ENCODE data around the gene BANK1. TPM values are rescaled to one million over a fixed set of nuclear protein-coding genes. Genes with fewer than 3 reads are reported as not detected.

BANK1 gene
- polyA plus RNA-seq, 1 donor = 0.63 TPM

DNA sequence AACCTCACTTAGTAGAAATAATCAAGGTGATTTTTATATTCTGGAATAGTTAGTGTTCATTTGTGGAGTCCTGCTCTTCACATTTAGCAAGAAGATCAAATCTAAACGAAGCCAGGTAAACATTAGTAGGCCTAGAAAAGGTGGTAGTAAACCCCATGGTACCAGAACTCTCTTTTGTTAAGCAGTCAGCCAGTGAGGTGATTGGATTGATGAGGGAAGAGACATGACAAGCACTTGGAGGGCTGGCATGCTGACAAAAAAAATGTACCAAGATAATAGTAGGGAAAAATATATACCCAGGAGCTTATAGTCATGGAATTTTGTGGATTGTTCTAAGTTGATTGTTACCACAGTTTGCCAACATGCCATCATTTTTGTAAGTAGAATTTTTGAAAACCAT, 163.8 kb downstream of the BANK1 start:
- 86% methylated on average over 1 of the region's 1 CpG for WGBS (ENCODE audit: insufficient coverage, low lambda C conversion rate)
- no peaks in the 10 kb centered on the region for H3K27me3 ChIP-seq (ENCODE audit: control insufficient read depth, insufficient read depth, low read length)
- no peak for DNase-seq
- H3K4me1 ChIP-seq (ENCODE audit: control insufficient read depth, insufficient read depth, low read length) = no peaks in the 10 kb centered on the region
- no peaks in the 10 kb centered on the region for H3K9me3 ChIP-seq (ENCODE audit: control insufficient read depth, low read depth, low read length)
- H3K36me3 ChIP-seq (ENCODE audit: control insufficient read depth, insufficient read depth, low read length) = no peaks in the 10 kb centered on the region
- H3K4me3 ChIP-seq (ENCODE audit: low read length) = no peak overlapping the region
- H3K27ac ChIP-seq (ENCODE audit: low read length) = no peak overlapping the region

DNA sequence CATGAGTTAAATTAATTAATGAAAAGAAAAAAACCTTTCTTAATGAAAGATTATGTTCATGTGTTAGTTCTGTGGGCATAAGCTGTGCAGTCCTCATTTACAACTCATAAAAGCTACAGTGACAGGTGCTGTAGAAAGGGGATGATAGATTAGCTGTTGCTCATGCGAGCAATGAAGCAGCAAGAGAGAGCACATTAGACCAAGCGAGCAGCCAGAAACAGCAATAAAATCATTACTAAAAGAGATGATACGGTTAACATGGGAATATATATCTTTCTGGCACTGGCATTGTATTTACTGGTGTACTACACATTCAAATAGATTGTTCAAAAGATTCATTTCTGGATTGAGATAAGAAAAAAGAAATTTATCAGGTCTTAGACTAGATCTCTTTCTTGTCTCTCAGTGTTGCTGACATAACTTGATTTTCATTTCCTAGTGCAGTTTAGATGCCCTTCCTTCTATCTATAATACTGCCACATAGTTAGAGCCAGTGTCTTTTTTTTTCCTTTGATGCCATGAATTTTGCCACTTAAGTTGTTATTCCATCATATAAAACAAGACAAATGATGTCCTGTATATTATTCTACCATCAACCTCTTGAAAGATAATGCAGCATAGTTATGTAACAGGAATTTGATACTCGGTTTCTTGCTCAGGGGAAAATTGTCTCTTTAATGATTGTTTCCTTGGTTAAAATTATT, 164.6 kb downstream of the BANK1 start:
- Histone ChIP-seq H3K4me3 (ENCODE audit: low read length) (no peak overlapping the region), H3K9me3 (ENCODE audit: control insufficient read depth, low read depth, low read length) (no peaks in the 10 kb centered on the region), H3K27ac (ENCODE audit: low read length) (no peak overlapping the region), H3K4me1 (ENCODE audit: control insufficient read depth, insufficient read depth, low read length) (no peaks in the 10 kb centered on the region), H3K27me3 (ENCODE audit: control insufficient read depth, insufficient read depth, low read length) (no peaks in the 10 kb centered on the region), H3K36me3 (ENCODE audit: control insufficient read depth, insufficient read depth, low read length) (no peaks in the 10 kb centered on the region)
- WGBS (ENCODE audit: insufficient coverage, low lambda C conversion rate) = 46% methylated on average over 4 of the region's 4 CpGs
- no peak for DNase-seq

DNA sequence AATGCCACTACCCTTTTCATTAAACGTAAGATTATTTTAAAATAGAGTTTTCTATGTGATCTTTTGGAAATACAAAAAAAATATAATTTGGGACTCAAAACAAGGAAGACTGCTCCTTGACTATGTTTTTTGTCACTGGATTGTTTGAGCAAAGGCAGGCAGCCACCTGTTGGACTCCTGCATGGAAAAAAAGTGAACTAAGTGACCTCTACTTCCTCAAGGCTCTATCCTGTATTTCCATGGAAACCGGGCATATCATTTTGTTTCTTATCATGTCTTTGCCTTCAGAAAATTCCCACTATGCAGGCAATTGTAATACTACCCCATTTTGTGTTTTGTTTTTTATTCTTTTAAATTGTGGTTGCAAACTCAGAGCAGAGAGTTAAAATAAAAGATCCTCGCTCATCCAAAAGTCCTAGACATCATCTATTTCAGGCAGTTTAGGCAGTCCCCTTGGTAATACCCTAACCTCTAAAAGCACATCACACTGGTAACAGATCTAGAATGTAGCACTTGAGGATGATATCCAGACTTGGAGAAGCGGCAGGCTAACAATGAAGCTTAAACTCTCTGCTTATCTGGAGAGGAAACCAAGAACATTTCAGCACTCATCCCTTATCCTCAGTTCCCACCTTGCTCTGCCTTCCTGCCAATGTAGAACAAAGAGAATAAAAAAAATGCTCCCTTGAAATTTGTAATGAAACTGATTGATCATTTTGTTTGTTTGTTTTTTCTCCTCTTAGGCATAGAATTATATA, 165.7 kb downstream of the BANK1 start:
- no peak overlapping the region for H3K4me3 ChIP-seq (ENCODE audit: low read length)
- H3K36me3 ChIP-seq (ENCODE audit: control insufficient read depth, insufficient read depth, low read length) = no peaks in the 10 kb centered on the region
- WGBS (ENCODE audit: insufficient coverage, low lambda C conversion rate) = 90% methylated on average over 1 of the region's 4 CpGs
- no peak for DNase-seq
- H3K27me3 ChIP-seq (ENCODE audit: control insufficient read depth, insufficient read depth, low read length) = no peaks in the 10 kb centered on the region
- no peaks in the 10 kb centered on the region for H3K4me1 ChIP-seq (ENCODE audit: control insufficient read depth, insufficient read depth, low read length)
- no peaks in the 10 kb centered on the region for H3K9me3 ChIP-seq (ENCODE audit: control insufficient read depth, low read depth, low read length)
- H3K27ac ChIP-seq (ENCODE audit: low read length) = no peak overlapping the region

DNA sequence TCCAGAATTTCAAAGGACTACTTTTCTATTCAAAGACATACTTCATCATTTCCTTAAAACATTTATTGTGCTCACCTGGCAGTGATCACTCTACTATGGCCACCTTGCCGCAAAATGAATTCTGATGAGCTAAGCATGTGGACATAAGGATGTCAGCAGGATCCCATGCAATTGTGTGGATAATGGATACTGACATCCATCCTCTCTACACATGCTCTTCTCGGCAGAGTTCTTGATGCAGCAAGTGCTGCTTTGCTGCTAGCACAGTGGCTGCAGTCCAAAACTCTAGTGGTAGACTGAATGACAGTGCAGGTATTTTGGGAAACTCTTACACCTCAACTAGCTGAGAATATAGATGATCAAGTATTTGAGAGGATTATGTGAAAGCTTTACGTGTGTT, 168.0 kb downstream of the BANK1 start:
- 100% methylated on average over 1 of the region's 3 CpGs for WGBS (ENCODE audit: insufficient coverage, low lambda C conversion rate)
- no peaks in the 10 kb centered on the region for H3K9me3 ChIP-seq (ENCODE audit: control insufficient read depth, low read depth, low read length)
- H3K4me3 ChIP-seq (ENCODE audit: low read length) = no peak overlapping the region
- no peak overlapping the region for H3K27ac ChIP-seq (ENCODE audit: low read length)
- no peaks in the 10 kb centered on the region for H3K4me1 ChIP-seq (ENCODE audit: control insufficient read depth, insufficient read depth, low read length)
- no peaks in the 10 kb centered on the region for H3K27me3 ChIP-seq (ENCODE audit: control insufficient read depth, insufficient read depth, low read length)
- no peak for DNase-seq
- H3K36me3 ChIP-seq (ENCODE audit: control insufficient read depth, insufficient read depth, low read length) = no peaks in the 10 kb centered on the region

DNA sequence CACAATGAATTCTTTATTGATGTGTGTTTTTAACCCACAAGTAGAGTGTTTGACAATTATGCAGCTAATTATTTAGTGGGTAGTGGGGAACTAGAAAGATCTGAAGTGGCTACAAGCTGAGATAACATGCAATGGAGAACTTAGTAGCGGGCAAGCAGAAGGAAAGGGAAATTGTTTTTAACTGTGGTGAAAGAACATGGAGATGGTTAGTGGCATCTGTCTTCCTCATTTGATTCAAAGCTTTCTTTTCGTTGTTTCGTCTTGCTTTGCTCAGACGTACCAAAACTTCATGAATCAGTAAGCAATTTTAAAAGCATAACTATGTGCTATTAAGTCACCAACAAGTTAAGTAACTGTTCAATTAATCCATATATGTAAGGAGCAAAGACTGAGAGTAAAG, 169.9 kb downstream of the BANK1 start:
- H3K36me3 ChIP-seq (ENCODE audit: control insufficient read depth, insufficient read depth, low read length) = no peaks in the 10 kb centered on the region
- H3K27ac ChIP-seq (ENCODE audit: low read length) = no peak overlapping the region
- DNase-seq = no peak
- H3K4me3 ChIP-seq (ENCODE audit: low read length) = no peak overlapping the region
- WGBS (ENCODE audit: insufficient coverage, low lambda C conversion rate) = no CpG with 5 or more reads among the region's 4 CpGs
- no peaks in the 10 kb centered on the region for H3K4me1 ChIP-seq (ENCODE audit: control insufficient read depth, insufficient read depth, low read length)
- no peaks in the 10 kb centered on the region for H3K27me3 ChIP-seq (ENCODE audit: control insufficient read depth, insufficient read depth, low read length)
- no peaks in the 10 kb centered on the region for H3K9me3 ChIP-seq (ENCODE audit: control insufficient read depth, low read depth, low read length)

DNA sequence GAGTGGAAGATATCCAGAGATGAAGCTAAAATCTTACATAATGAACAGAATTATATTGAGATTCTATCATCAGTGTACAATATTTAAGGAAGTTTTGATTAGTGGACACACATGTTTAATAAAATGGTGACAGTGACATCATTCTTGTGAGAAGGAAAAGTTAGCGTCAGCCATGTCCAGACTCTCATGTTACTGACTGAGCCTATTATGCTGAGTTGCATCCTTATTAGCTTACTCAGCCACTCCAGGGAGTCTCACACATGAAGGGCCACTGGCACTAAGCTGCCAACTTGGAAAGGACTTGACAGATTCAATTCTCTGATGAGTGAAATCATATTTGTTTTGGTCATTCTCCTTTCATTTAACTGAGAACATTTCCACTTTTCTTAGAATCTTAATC, 170.6 kb downstream of the BANK1 start:
- no peak overlapping the region for H3K27ac ChIP-seq (ENCODE audit: low read length)
- no peaks in the 10 kb centered on the region for H3K4me1 ChIP-seq (ENCODE audit: control insufficient read depth, insufficient read depth, low read length)
- H3K27me3 ChIP-seq (ENCODE audit: control insufficient read depth, insufficient read depth, low read length) = no peaks in the 10 kb centered on the region
- H3K9me3 ChIP-seq (ENCODE audit: control insufficient read depth, low read depth, low read length) = no peaks in the 10 kb centered on the region
- H3K36me3 ChIP-seq (ENCODE audit: control insufficient read depth, insufficient read depth, low read length) = no peaks in the 10 kb centered on the region
- DNase-seq = no peak
- WGBS (ENCODE audit: insufficient coverage, low lambda C conversion rate) = no CpG with 5 or more reads among the region's 1 CpG
- H3K4me3 ChIP-seq (ENCODE audit: low read length) = no peak overlapping the region

DNA sequence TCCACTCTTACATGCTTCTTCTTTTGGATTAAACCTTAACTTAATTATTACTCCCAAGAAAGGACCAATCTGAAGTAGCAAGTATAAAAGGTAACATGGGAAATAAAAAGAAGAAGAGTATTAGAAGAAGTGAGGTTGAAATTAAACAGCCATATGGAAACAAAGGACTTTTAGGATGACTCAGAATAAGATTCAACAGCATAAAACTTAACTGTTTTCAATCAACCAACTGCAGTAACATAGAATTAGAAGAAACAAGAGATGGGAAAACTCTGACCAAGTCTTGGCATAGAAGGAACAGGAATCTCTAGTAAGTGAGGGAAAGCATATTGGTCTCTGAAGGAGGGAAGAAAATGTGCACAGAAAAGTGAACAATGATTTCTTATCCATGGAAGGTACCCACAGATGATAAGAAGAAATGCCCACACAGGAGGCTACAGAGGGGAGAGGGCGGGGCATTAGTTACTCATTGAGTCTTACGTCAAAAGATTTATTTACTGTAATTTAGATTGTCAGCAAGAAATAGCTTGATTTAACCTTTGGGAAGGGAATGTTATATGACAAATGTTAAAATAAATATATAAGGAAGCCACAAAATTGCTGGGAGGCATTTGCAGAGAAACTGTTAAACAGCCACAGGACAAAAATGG, 177.3 kb downstream of the BANK1 start:
- no peaks in the 10 kb centered on the region for H3K36me3 ChIP-seq (ENCODE audit: control insufficient read depth, insufficient read depth, low read length)
- DNase-seq = no peak
- no peaks in the 10 kb centered on the region for H3K27me3 ChIP-seq (ENCODE audit: control insufficient read depth, insufficient read depth, low read length)
- no peaks in the 10 kb centered on the region for H3K4me1 ChIP-seq (ENCODE audit: control insufficient read depth, insufficient read depth, low read length)
- 0% methylated on average over 1 of the region's 2 CpGs for WGBS (ENCODE audit: insufficient coverage, low lambda C conversion rate)
- no peaks in the 10 kb centered on the region for H3K9me3 ChIP-seq (ENCODE audit: control insufficient read depth, low read depth, low read length)
- no peak overlapping the region for H3K4me3 ChIP-seq (ENCODE audit: low read length)
- no peak overlapping the region for H3K27ac ChIP-seq (ENCODE audit: low read length)

DNA sequence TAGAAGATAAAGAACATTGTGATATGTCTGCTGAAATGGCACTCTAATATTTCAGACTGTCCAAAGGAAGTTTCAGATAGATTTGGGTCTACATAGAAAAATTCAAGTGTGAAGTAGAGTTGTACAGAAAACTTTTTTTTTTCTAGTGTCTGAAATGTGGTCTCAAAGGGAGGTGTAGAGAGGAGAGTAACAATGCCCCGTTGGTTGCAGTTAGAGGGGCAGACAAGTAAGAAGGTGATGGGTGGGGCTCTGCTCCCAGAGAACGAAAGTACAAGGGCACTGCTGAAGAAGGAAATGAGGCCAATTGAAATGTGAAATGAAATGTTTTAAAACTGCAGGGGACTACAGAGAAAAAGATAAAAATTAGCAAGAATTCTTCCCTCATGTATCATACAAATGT, 177.8 kb downstream of the BANK1 start:
- Histone ChIP-seq H3K4me1 (ENCODE audit: control insufficient read depth, insufficient read depth, low read length) (no peaks in the 10 kb centered on the region), H3K4me3 (ENCODE audit: low read length) (no peak overlapping the region), H3K27ac (ENCODE audit: low read length) (no peak overlapping the region), H3K27me3 (ENCODE audit: control insufficient read depth, insufficient read depth, low read length) (no peaks in the 10 kb centered on the region), H3K36me3 (ENCODE audit: control insufficient read depth, insufficient read depth, low read length) (no peaks in the 10 kb centered on the region), H3K9me3 (ENCODE audit: control insufficient read depth, low read depth, low read length) (no peaks in the 10 kb centered on the region)
- DNase-seq = no peak
- WGBS (ENCODE audit: insufficient coverage, low lambda C conversion rate) = 70% methylated on average over 2 of the region's 2 CpGs

DNA sequence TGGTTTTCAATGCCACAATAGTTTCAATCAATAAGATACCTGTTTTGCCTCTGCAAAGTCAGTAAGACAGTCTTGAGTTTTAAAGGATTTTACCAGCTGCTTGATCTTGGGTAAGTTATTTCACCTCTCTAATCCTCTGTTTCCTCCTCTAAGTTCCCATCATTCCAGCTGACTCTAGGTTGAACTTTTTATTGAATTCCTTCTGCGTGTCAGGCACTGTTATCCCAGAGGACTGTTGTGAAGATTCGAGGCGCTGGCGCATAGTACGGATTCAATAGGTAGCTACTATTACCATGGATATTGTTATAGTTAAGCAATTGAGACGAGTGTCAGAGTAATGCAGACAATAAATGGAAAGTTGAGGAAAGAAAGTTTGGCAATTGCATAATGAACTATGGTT, 179.4 kb downstream of the BANK1 start:
- 75% methylated on average over 1 of the region's 6 CpGs for WGBS (ENCODE audit: insufficient coverage, low lambda C conversion rate)
- no peaks in the 10 kb centered on the region for H3K4me1 ChIP-seq (ENCODE audit: control insufficient read depth, insufficient read depth, low read length)
- no peak for DNase-seq

DNA sequence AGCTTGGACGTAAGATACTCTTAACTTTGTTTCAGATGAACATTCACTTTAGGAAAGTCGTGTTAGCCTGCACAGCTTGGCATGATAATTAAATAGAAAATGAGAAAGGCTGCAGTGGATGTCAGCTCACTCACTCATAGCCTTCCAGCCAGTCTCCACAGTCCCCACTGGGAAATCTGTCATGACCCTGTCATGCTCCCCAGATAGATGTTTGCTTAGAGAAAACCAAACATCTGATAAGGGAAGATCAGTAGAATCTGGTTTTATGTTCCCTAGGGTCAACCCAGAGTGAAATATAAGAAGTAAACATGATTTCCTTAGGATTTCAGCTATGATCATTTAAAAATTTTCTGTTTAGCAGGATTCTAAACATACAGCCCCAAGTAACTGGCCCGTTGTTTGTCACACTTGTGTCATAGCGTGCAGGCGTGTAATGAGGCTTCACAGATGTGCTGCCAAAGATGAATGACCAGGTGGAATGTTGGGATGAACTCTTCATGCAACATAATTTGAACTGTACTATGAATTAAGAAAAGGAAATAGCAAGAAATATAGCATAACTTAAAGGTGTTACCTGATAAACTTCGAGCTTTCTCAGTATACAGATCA, 180.1 kb downstream of the BANK1 start:
- Histone ChIP-seq H3K27ac (ENCODE audit: low read length) (no peak overlapping the region), H3K36me3 (ENCODE audit: control insufficient read depth, insufficient read depth, low read length) (no peaks in the 10 kb centered on the region), H3K4me3 (ENCODE audit: low read length) (no peak overlapping the region), H3K27me3 (ENCODE audit: control insufficient read depth, insufficient read depth, low read length) (no peaks in the 10 kb centered on the region), H3K4me1 (ENCODE audit: control insufficient read depth, insufficient read depth, low read length) (no peaks in the 10 kb centered on the region), H3K9me3 (ENCODE audit: control insufficient read depth, low read depth, low read length) (no peaks in the 10 kb centered on the region)
- 40% methylated on average over 2 of the region's 6 CpGs for WGBS (ENCODE audit: insufficient coverage, low lambda C conversion rate)
- no peak for DNase-seq

More for the DNA sequence above, 179.4 kb downstream of the BANK1 start:
- Histone ChIP-seq H3K4me3 (ENCODE audit: low read length) (no peak overlapping the region), H3K27ac (ENCODE audit: low read length) (no peak overlapping the region), H3K9me3 (ENCODE audit: control insufficient read depth, low read depth, low read length) (no peaks in the 10 kb centered on the region), H3K27me3 (ENCODE audit: control insufficient read depth, insufficient read depth, low read length) (no peaks in the 10 kb centered on the region), H3K36me3 (ENCODE audit: control insufficient read depth, insufficient read depth, low read length) (no peaks in the 10 kb centered on the region)
